Suprapubic skin (tissue), 4 donors: Measurements from ENCODE around the gene ZBTB46.

Experiments used
- EP300 ChIP-seq: sonication (generic); formaldehyde crosslinking; IDR thresholded peaks from one replicate; pipeline ENCODE4 v1.6.1; 2017; ENCODE audit warnings: antibody characterized with exemption
- POLR2A ChIP-seq, 2 donors: fragments of 450-650 bp; IDR thresholded peaks; one replicate each; pipeline ENCODE4 v1.6.1; 2017; ENCODE audit warnings: antibody characterized with exemption in 2 of 2, mild to moderate bottlenecking in 2 of 2, moderate library complexity in 2 of 2
- POLR2AphosphoS5 ChIP-seq, 3 donors: sonication (generic); formaldehyde crosslinking; IDR thresholded peaks; one replicate each; pipeline ENCODE4 v1.6.1; 2017; ENCODE audit warnings: antibody characterized with exemption in 3 of 3
- TF ChIP-seq, protein P1 (sequence below), 2 donors: fragments of 200-600 bp in 1 of 2; fragments of 450-650 bp in 1 of 2; sonication (generic) in 1 of 2; IDR thresholded peaks; one replicate each; pipeline ENCODE4 v1.5.1; 2016 to 2019; ENCODE audit warnings: antibody characterized with exemption in 2 of 2, mild to moderate bottlenecking in 1 of 2, moderate library complexity in 1 of 2

DNA sequence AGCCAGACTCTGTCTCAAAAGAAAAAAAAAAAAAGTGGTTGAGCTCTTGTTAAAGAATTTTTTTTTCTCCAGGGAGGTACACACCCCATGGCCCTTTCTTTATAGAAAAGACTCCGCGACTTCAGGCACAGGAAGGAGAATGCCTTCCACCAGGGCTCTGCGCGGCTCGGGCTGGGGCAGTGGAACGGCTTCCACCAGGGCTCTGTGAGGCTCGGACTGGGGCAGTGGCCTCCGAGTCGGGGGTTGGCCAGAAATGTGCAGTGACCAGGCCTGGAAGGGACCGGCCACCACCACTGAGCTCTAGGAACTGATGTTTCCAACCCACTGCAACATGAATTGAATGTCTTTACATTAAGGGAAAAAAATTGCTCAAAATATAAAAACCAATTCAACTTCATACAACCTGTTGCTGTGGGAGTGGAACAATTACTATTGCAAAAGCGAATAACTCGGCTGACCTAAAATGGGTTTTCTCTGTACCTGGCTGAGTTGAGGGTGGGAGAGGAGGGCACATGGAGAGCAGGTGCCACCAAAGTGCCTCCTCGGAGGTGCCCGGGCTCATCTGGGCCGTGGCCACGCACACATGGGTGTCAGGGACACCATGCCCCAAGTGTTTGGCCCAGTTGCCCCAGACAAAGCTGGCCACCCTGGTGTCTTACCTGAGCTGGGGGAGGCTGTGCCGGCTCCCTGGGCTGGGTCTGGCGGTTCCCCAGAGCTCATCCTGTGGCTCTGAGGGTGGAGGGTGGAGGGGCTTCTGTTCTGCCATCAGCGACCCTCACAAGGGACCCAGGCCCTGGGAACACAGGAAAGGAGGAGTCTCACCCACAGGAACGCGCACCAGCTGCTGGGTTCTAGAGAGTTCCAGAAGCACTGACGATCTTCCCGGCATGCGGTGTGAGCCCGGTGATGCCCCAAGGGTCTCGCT is 62.2 kb downstream of the ZBTB46 start:
- TF ChIP-seq POLR2A (IDR thresholded peaks at IDR 0.05) (no peak), POLR2AphosphoS5 (IDR thresholded peaks at IDR 0.05) (no peak), EP300 (no peak)
- TF ChIP-seq, protein P1, sequence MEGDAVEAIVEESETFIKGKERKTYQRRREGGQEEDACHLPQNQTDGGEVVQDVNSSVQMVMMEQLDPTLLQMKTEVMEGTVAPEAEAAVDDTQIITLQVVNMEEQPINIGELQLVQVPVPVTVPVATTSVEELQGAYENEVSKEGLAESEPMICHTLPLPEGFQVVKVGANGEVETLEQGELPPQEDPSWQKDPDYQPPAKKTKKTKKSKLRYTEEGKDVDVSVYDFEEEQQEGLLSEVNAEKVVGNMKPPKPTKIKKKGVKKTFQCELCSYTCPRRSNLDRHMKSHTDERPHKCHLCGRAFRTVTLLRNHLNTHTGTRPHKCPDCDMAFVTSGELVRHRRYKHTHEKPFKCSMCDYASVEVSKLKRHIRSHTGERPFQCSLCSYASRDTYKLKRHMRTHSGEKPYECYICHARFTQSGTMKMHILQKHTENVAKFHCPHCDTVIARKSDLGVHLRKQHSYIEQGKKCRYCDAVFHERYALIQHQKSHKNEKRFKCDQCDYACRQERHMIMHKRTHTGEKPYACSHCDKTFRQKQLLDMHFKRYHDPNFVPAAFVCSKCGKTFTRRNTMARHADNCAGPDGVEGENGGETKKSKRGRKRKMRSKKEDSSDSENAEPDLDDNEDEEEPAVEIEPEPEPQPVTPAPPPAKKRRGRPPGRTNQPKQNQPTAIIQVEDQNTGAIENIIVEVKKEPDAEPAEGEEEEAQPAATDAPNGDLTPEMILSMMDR (IDR thresholded peaks at IDR 0.05): no peak
